Hematopoietic multipotent progenitor cell treated with erythropoietin and hydrocortisone succinate and interleukin-3 and kit ligand, for 15 days (in vitro differentiated cells): ENCODE data around the gene PCDHGB1.
"Not testable (repeated sequence)": the region's sequence is repeated elsewhere in the genome, so short reads cannot be mapped to it uniquely, and the experiment has no call there.

ENCODE experiments used
- DNase-seq: peaks from one replicate; pipeline ENCODE4 v3.0.0-alpha.2; 2015; ENCODE audit warnings: low spot score

PCDHGB1 gene

GRCh38 chr5:141349917-141350619 lies at the start of gene PCDHGB1:
TSS of gene PCDHGB1 (plus strand) at chr5:141350099. CDS start at chr5:141350261, 162 bp downstream.
- DNase-seq = no peak

- DNase-seq = no peak
Measured at GRCh38 chr5:141303756-141304155, 46.1 kb upstream of the PCDHGB1 start, which contains the start of gene SLC25A2. TSS of gene SLC25A2 (minus strand) at chr5:141304049. CDS start at chr5:141303865, 184 bp downstream.

- DNase-seq = no peak
Measured at GRCh38 chr5:141306630-141307029, 43.3 kb upstream of the PCDHGB1 start.

GRCh38 chr5:141313711-141314110 lies 36.2 kb upstream of the PCDHGB1 start:
- no peak for DNase-seq

DNA sequence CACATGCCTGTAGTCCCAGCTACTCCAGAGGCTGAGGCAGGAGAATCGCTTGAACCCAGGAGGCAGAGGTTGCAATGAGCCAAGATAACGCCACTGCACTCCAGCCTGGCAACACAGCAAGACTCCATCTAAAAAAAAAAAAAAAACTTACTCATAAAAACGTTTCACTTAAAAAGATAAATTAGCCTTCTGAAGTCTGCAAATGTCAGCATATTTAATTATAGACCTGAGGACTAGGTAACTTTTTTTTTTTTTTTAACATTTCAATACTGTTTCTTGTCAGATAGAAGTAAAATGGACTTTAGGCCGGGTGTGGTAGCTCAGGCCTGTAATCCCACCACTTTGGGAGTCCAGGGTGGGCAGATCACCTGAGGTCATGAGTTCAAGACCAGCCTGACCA lies 32.9 kb upstream of the PCDHGB1 start:
- not testable (repeated sequence) for DNase-seq

DNA sequence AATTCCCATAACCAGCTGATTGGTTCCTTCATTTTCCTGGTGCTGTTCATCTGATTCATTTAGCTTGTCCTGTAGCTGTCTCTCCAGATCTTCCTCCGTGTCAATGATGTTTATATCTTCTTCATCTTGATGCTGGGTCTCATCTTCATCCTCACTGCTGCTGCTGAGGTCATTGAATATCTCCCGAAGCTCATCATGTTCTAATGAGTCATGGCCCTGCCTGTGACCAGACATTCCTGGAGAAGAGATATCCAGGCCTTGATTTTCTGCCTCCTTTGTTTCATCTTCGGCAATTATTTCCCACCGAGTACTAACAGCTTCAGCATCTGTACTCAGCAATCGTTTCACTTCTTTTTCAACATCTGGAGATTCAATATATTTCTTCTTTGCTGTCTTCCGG lies 30.7 kb upstream of the PCDHGB1 start:
- no peak for DNase-seq

GRCh38 chr5:141319699-141320098 lies 30.2 kb upstream of the PCDHGB1 start:
- no peak for DNase-seq

DNA sequence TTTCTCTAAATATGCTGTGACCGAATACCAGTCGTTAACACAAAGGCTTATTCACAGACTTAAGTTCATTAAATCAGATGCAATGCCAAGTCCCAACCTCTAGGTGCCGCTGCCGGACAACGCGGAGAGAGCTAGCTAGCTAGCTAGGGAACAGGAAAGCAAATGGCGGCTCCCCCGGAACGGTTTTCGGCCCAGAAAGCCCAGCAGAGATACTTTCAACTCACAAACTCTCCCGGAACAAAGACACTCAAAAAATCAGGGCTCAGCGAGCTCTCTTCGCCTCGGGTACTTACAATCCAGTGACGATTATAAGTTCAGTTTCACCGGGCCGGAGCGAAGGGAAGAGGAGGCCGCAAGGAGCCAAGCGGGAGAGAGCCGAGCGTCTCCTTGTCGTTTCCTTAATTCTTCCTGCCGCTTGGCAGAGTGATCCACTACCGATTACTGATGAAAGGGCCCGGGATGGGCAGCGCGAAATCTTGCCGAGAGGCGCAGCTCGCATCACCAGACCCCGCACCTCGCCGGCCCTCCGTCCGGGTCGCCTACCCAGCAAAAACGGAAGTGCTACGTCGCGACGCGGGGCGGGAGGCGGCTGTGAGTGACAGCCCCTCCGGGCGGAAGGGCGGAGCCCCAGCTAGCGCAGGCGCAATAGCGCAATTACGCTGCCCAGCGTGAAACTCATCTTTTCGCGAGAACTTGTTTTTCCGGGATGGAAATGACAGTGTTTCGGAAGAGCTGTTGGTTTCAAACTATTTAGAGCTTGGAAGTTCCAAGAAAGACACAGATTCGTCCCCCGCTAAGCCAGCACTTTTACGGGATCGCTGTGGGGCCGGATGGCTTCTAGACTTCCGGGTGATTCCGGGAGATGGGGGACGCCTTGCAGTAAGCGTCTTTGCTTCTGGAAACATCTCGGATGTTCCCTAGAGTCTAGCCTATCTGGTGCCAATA lies 29.4 kb upstream of the PCDHGB1 start, which contains the start of gene TAF7:
TSS of gene TAF7 (minus strand) at position 560 of the 945 bp plus-strand sequence. CDS start 740 bp downstream, outside the sequence.
- DNase-seq = peak; percentile 89

GRCh38 chr5:141322261-141322660 lies 27.6 kb upstream of the PCDHGB1 start:
- no peak for DNase-seq

GRCh38 chr5:141326088-141326854 lies 23.6 kb upstream of the PCDHGB1 start:
- no peak for DNase-seq

GRCh38 chr5:141328231-141328630 lies 21.7 kb upstream of the PCDHGB1 start:
- no peak for DNase-seq

DNA sequence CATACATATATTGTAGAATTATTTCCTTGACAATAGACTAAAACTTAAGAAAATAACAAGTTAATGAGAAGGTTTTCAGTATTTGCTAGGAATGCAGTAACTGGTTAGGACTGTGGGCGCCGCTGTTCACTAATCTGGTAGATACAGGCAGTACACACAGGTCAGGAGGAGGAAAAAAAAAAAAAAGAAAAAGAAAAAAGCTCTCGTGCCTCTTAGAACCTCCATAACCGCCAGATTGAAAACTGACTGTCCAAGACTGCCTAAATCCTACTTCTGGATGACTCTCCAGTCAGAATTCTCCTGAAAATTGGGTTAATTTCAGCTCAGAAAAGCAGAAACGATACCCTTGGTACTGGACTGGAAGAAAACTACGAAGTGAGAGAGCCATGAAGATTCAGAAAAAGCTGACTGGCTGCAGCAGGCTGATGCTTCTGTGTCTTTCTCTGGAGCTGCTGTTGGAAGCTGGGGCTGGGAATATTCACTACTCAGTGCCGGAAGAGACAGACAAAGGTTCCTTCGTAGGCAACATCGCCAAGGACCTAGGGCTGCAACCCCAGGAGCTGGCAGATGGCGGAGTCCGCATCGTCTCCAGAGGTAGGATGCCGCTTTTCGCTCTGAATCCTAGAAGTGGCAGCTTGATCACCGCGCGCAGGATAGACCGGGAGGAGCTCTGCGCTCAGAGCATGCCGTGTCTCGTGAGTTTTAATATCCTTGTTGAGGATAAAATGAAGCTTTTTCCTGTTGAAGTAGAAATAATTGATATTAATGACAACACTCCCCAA lies 19.4 kb upstream of the PCDHGB1 start, which contains the start of gene PCDHGA1:
TSS of gene PCDHGA1 (plus strand) at position 216 of the 782 bp plus-strand sequence.
- no peak for DNase-seq

DNA sequence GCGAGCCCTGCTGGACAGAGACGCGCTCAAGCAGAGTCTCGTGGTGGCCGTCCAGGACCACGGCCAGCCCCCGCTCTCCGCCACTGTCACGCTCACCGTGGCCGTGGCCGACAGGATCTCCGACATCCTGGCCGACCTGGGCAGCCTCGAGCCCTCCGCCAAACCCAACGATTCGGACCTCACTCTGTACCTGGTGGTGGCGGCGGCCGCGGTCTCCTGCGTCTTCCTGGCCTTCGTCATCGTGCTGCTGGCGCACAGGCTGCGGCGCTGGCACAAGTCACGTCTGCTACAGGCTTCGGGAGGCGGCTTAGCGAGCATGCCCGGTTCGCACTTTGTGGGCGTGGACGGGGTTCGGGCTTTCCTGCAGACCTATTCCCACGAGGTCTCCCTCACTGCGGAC lies 17.3 kb upstream of the PCDHGB1 start:
- not testable (repeated sequence) for DNase-seq

- no peak for DNase-seq
Measured at GRCh38 chr5:141338538-141339306, 11.2 kb upstream of the PCDHGB1 start, which contains the start of gene PCDHGA2. TSS of gene PCDHGA2 (plus strand) at chr5:141338760.

GRCh38 chr5:141340781-141341354 lies 9.0 kb upstream of the PCDHGB1 start:
- not testable (repeated sequence) for DNase-seq

DNA sequence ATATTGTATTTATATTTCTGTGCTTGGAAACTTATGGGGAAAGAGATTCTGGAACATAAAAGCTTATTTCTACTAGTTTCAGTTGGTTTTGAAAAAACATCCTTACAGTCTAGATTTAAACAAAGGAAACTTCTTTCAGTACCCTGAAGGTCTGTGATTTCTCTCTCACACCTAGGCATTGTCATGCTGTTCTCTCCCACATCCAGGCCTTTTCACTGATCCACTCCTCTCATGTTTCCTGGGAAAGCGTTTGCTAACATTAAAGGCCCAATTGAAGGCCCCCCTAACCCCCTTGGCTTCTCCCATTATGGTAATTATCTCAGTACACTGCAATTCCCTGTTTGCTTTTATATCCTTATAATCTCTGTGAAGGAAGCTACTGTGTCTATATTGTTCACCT lies 7.1 kb upstream of the PCDHGB1 start:
- no peak for DNase-seq

DNA sequence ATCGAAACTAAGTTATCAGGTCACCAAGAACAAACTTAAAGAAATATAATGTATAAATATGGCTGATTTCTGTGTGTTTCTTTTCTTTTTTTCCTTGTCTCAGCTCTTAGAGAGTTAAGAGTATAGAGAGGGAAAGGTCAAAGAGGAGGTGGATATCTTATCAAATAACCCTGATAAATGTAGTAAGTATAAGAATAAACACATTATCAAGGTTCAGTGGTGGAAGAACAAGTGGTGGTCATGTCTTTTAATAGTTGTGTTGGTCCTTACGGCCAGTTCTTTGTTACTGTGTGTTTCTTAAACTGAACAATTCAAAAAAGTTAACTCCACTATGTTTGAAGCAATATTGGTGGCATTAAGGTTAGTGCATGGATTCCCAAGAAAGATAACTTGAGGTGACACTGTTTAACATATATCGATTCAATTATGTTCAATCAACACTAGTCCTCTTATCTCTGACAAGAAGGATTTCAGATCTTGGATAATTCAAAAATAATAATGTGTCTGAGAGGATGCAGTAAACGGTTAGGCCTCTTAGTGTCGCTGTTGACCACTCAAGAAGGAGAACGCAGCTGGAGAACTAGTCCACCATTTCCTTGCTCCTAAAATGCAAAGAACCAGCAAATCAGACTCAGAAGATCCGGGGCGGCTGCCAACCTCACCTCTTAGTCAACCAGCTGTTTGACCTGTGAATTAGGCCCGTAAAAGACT lies 6.5 kb upstream of the PCDHGB1 start, which contains the start of gene PCDHGA3:
TSS of gene PCDHGA3 (plus strand) at position 588 of the 711 bp plus-strand sequence. CDS start 205 bp downstream, outside the sequence.
- DNase-seq = no peak

DNA sequence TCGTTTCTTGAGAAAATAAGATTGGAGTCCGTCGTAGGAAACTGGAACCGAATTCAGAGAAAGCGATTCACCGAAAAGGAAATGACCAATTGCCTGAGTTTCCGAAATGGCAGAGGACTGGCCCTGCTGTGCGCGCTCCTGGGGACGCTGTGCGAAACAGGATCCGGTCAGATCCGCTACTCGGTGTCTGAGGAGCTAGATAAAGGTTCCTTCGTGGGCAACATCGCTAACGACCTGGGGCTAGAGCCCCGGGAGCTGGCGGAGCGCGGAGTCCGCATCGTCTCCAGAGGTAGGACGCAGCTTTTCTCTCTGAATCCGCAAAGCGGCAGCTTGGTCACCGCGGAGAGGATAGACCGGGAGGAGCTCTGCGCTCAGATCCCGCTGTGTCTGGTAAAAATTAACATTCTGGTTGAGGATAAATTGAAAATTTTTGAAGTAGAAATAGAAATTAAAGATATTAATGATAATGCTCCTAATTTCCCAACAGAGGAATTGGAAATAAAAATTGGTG lies 5.9 kb upstream of the PCDHGB1 start:
- DNase-seq = no peak

DNA sequence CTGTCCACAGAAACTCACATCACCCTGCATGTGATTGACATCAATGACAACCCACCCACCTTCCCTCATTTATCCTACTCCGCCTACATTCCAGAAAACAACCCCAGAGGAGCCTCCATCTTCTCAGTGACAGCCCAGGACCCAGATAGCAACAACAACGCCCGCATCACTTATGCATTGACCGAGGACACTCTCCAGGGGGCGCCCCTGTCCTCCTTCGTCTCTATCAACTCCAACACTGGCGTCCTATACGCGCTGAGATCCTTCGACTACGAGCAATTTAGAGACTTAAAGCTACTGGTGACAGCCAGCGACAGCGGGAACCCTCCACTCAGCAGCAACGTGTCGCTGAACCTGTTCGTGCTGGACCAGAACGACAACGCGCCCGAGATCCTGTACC lies 4.6 kb upstream of the PCDHGB1 start:
- no peak for DNase-seq
